ENCODE measurements around the gene MTMR11. TPM values are rescaled to one million over a fixed set of nuclear protein-coding genes. Genes with fewer than 3 reads are reported as not detected.

Gene MTMR11
- total and polyA plus RNA-seq, 2 of the 13 experiments (the other 11 are each of a cell fraction or from before 2014, with no cell fraction given), result 0.49 to 2.8 TPM

DNA sequence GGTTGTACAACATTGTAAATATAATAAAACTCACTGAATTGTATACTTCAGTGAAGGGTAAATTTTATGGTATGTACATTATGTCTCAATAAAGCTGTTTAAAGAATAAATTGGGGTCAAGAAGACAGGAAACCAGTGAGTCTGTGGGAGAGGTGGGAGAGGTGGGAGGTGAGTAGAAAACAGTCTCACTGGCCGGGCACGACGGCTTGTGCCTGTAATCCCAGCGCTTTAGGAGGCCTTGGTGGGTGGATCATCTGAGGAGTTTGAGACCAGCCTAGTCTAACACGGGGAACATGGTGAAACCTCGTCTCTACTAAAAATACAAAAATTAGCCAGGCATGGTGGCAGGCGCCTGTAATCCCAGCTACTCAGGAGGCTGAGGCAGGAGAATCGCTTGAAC is 4.2 kb downstream of the MTMR11 start:
- no peak for ATAC-seq
- Histone ChIP-seq H3K36me3 (replicated peaks in 1 of 2; ENCODE audit: control insufficient read depth in 1 of 2, insufficient read depth in 2 of 2, low read length in 2 of 2) (no peaks in the 10 kb centered on the region), H3K4me3 (replicated peaks in 1 of 3; ENCODE audit: insufficient read depth in 1 of 3, low read depth in 2 of 3, low read length in 3 of 3) (no peak overlapping the region), H4K20me1 (ENCODE audit: insufficient read depth, low read length) (no peaks in the 10 kb centered on the region), H3K27ac (ENCODE audit: extremely low read length, insufficient read depth, low read length) (no peak overlapping the region), H3K9me3 (ENCODE audit: low read length) (no peaks in the 10 kb centered on the region), H2AFZ (ENCODE audit: low read length) (no peak overlapping the region), H3K4me1 (ENCODE audit: insufficient read depth, low read length) (peaks cover 33% of the 10 kb centered on the region), H3K9ac (ENCODE audit: insufficient read depth, low read depth, low read length) (no peak overlapping the region), H3K4me2 (ENCODE audit: low read depth, low read length) (no peak overlapping the region), H3K79me2 (ENCODE audit: insufficient read depth, low read length) (peaks cover 1% of the 10 kb centered on the region), H3K27me3 (ENCODE audit: control insufficient read depth in 1 of 2, insufficient read depth in 2 of 2, low read length in 2 of 2) (no peaks in the 10 kb centered on the region; a peak in 1 of 5 replicates)
- in situ Hi-C loops (cut with HindIII; ENCODE audit: extremely low pct_ligation_motif_present, low pct_unique_long_range_greater_than_20kb), result no loop called here
- FAIRE-seq, result no peak
- ChIA-PET CTCF (ENCODE audit: low intra/inter-chr PET ratio, low total read pairs) (no interaction called here), POLR2A (interaction anchor here (0.8 kb wide), 1 partner anchor 45 kb away, joined by 4 read pairs; a partner anchor contains a TSS)
- 94% methylated on average over 8 of the region's 8 CpGs for WGBS (ENCODE audit: low lambda C conversion rate)
- no TSS peak for BruUV-seq (replicated peaks)
- DNase-seq (ENCODE audit: low spot score), result no peak
- no peak for TF ChIP-seq TARDBP (CRISPR knock-in tag; IDR thresholded peaks at IDR 0.05)
- no peak for TF ChIP-seq POGZ (CRISPR knock-in tag; IDR thresholded peaks at IDR 0.05)
- TF ChIP-seq, protein P1, sequence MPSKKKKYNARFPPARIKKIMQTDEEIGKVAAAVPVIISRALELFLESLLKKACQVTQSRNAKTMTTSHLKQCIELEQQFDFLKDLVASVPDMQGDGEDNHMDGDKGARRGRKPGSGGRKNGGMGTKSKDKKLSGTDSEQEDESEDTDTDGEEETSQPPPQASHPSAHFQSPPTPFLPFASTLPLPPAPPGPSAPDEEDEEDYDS (CRISPR knock-in tag; IDR thresholded peaks at IDR 0.05), result no peak
- TF ChIP-seq, protein P2, sequence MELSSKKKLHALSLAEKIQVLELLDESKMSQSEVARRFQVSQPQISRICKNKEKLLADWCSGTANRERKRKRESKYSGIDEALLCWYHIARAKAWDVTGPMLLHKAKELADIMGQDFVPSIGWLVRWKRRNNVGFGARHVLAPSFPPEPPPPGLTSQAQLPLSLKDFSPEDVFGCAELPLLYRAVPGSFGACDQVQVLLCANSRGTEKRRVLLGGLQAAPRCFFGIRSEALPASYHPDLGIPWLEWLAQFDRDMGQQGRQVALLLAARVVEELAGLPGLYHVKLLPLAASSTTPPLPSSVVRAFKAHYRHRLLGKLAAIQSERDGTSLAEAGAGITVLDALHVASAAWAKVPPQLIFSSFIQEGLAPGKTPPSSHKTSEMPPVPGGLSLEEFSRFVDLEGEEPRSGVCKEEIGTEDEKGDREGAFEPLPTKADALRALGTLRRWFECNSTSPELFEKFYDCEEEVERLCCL (CRISPR knock-in tag; IDR thresholded peaks at IDR 0.05; ENCODE audit: borderline replicate concordance), result no peak
- TF ChIP-seq, protein P3, sequence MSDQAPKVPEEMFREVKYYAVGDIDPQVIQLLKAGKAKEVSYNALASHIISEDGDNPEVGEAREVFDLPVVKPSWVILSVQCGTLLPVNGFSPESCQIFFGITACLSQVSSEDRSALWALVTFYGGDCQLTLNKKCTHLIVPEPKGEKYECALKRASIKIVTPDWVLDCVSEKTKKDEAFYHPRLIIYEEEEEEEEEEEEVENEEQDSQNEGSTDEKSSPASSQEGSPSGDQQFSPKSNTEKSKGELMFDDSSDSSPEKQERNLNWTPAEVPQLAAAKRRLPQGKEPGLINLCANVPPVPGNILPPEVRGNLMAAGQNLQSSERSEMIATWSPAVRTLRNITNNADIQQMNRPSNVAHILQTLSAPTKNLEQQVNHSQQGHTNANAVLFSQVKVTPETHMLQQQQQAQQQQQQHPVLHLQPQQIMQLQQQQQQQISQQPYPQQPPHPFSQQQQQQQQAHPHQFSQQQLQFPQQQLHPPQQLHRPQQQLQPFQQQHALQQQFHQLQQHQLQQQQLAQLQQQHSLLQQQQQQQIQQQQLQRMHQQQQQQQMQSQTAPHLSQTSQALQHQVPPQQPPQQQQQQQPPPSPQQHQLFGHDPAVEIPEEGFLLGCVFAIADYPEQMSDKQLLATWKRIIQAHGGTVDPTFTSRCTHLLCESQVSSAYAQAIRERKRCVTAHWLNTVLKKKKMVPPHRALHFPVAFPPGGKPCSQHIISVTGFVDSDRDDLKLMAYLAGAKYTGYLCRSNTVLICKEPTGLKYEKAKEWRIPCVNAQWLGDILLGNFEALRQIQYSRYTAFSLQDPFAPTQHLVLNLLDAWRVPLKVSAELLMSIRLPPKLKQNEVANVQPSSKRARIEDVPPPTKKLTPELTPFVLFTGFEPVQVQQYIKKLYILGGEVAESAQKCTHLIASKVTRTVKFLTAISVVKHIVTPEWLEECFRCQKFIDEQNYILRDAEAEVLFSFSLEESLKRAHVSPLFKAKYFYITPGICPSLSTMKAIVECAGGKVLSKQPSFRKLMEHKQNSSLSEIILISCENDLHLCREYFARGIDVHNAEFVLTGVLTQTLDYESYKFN (CRISPR knock-in tag; conservative IDR thresholded peaks at IDR 0.05), result no peak
- TF ChIP-seq HCFC1 (IDR thresholded peaks at IDR 0.05; ENCODE audit: low read depth, low read length), result no peak
- TF ChIP-seq ZNF207 (IDR thresholded peaks at IDR 0.05; ENCODE audit: borderline replicate concordance), result no peak
- TF ChIP-seq ZNF343 (CRISPR knock-in tag; IDR thresholded peaks at IDR 0.05), result no peak
- TF ChIP-seq PAF1 (CRISPR knock-in tag; IDR thresholded peaks at IDR 0.05), result no peak
- no peak for TF ChIP-seq JUND (CRISPR knock-in tag; IDR thresholded peaks at IDR 0.05)
- TF ChIP-seq ZNF10 (CRISPR knock-in tag; IDR thresholded peaks at IDR 0.05; ENCODE audit: borderline replicate concordance, low read depth), result no peak
- TF ChIP-seq, protein P4, sequence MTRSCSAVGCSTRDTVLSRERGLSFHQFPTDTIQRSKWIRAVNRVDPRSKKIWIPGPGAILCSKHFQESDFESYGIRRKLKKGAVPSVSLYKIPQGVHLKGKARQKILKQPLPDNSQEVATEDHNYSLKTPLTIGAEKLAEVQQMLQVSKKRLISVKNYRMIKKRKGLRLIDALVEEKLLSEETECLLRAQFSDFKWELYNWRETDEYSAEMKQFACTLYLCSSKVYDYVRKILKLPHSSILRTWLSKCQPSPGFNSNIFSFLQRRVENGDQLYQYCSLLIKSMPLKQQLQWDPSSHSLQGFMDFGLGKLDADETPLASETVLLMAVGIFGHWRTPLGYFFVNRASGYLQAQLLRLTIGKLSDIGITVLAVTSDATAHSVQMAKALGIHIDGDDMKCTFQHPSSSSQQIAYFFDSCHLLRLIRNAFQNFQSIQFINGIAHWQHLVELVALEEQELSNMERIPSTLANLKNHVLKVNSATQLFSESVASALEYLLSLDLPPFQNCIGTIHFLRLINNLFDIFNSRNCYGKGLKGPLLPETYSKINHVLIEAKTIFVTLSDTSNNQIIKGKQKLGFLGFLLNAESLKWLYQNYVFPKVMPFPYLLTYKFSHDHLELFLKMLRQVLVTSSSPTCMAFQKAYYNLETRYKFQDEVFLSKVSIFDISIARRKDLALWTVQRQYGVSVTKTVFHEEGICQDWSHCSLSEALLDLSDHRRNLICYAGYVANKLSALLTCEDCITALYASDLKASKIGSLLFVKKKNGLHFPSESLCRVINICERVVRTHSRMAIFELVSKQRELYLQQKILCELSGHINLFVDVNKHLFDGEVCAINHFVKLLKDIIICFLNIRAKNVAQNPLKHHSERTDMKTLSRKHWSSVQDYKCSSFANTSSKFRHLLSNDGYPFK (CRISPR knock-in tag; IDR thresholded peaks at IDR 0.05; ENCODE audit: borderline replicate concordance), result no peak
- no peak for TF ChIP-seq ZNF550 (CRISPR knock-in tag; IDR thresholded peaks at IDR 0.05; ENCODE audit: borderline replicate concordance)
- TF ChIP-seq ZNF230 (CRISPR knock-in tag; IDR thresholded peaks at IDR 0.05), result no peak
- no peak for TF ChIP-seq ARNT (IDR thresholded peaks at IDR 0.05)
- intact Hi-C loops (cut with micrococcal nuclease; ENCODE audit: unreplicated experiment), result no loop called here
